HEK293 (cell line): ENCODE data around the gene NSUN3.

Experiments
- HOXA7 ChIP-seq: sonication (generic); formaldehyde crosslinking; IDR thresholded peaks from 2 replicates; pipeline ENCODE4 v1.8.1; 2022; ENCODE audit warnings: missing genetic modification reagents, borderline replicate concordance
- KLF9 ChIP-seq: fragments of 450-650 bp; formaldehyde crosslinking; IDR thresholded peaks from 2 replicates; pipeline ENCODE4 v1.5.1; 2016; ENCODE audit warnings: missing biosample characterization, missing genetic modification characterization, low read depth
- MYNN ChIP-seq: fragments of 450-650 bp; formaldehyde crosslinking; IDR thresholded peaks from 2 replicates; pipeline ENCODE4 v1.5.1; 2016; ENCODE audit warnings: missing biosample characterization, missing genetic modification characterization, borderline replicate concordance
- PBX3 ChIP-seq: sonication (generic); formaldehyde crosslinking; IDR thresholded peaks from 2 replicates; pipeline ENCODE4 v1.8.1; 2022; ENCODE audit warnings: mild to moderate bottlenecking, moderate library complexity, missing genetic modification reagents
- SCRT1 ChIP-seq: fragments of 450-650 bp; formaldehyde crosslinking; IDR thresholded peaks from 2 replicates; pipeline ENCODE4 v1.5.1; 2016; ENCODE audit warnings: missing biosample characterization, missing genetic modification characterization, borderline replicate concordance
- ZBTB48 ChIP-seq: fragments of 450-650 bp; formaldehyde crosslinking; IDR thresholded peaks from 2 replicates; pipeline ENCODE4 v1.5.1; 2016; ENCODE audit warnings: missing biosample characterization, missing genetic modification characterization
- ZNF10 ChIP-seq: fragments of 450-650 bp; formaldehyde crosslinking; IDR thresholded peaks from 2 replicates; pipeline ENCODE4 v1.5.1; 2017; ENCODE audit warnings: missing biosample characterization, missing genetic modification characterization
- ZNF214 ChIP-seq: fragments of 450-650 bp; formaldehyde crosslinking; IDR thresholded peaks from 2 replicates; pipeline ENCODE4 v1.5.1; 2017; ENCODE audit warnings: missing biosample characterization, mild to moderate bottlenecking, missing genetic modification characterization, borderline replicate concordance
- ZNF311 ChIP-seq: fragments of 450-650 bp; formaldehyde crosslinking; IDR thresholded peaks from 2 replicates; pipeline ENCODE4 v1.5.1; 2017; ENCODE audit warnings: missing biosample characterization, missing genetic modification characterization, borderline replicate concordance
- ZNF350 ChIP-seq: fragments of 450-650 bp; formaldehyde crosslinking; IDR thresholded peaks from 2 replicates; pipeline ENCODE4 v1.5.0; 2017; ENCODE audit warnings: missing biosample characterization, mild to moderate bottlenecking, missing genetic modification characterization
- ZNF37A ChIP-seq: fragments of 450-650 bp; IDR thresholded peaks from 2 replicates; pipeline ENCODE4 v1.5.1; 2018; ENCODE audit warnings: missing biosample characterization, missing genetic modification characterization
- ZNF398 ChIP-seq: fragments of 450-650 bp; formaldehyde crosslinking; IDR thresholded peaks from 2 replicates; pipeline ENCODE4 v1.5.1; 2017; ENCODE audit warnings: missing biosample characterization, missing genetic modification characterization
- ZNF416 ChIP-seq: fragments of 450-650 bp; formaldehyde crosslinking; IDR thresholded peaks from 2 replicates; pipeline ENCODE4 v1.5.1; 2016; ENCODE audit warnings: missing biosample characterization, missing genetic modification characterization
- ZNF514 ChIP-seq: fragments of 450-650 bp; formaldehyde crosslinking; IDR thresholded peaks from 2 replicates; pipeline ENCODE4 v1.5.1; 2016; ENCODE audit warnings: missing biosample characterization, missing genetic modification characterization
- ZNF518A ChIP-seq: fragments of 450-650 bp; formaldehyde crosslinking; conservative IDR thresholded peaks from 2 replicates; pipeline ENCODE4 v1.5.1; 2016; ENCODE audit warnings: low read depth, missing biosample characterization, missing genetic modification characterization
- ZNF629 ChIP-seq: fragments of 450-650 bp; formaldehyde crosslinking; IDR thresholded peaks from 2 replicates; pipeline ENCODE4 v1.5.1; 2017; ENCODE audit warnings: missing biosample characterization, missing genetic modification characterization
- ZNF830 ChIP-seq: fragments of 450-650 bp; IDR thresholded peaks from 2 replicates; pipeline ENCODE4 v1.5.0; 2018; ENCODE audit warnings: missing biosample characterization, missing genetic modification characterization, low read depth, mild to moderate bottlenecking, moderate library complexity
- ZSCAN4 ChIP-seq: fragments of 450-650 bp; formaldehyde crosslinking; IDR thresholded peaks from 2 replicates; pipeline ENCODE4 v1.5.1; 2017; ENCODE audit warnings: missing biosample characterization, missing genetic modification characterization
- TF ChIP-seq, protein P1 (sequence below): fragments of 450-650 bp; formaldehyde crosslinking; IDR thresholded peaks from 2 replicates; pipeline ENCODE4 v1.5.1; 2016; ENCODE audit warnings: missing biosample characterization, missing genetic modification characterization
- TF ChIP-seq, protein P2 (sequence below): fragments of 450-650 bp; formaldehyde crosslinking; IDR thresholded peaks from 2 replicates; pipeline ENCODE4 v1.5.1; 2017; ENCODE audit warnings: missing biosample characterization, mild to moderate bottlenecking, missing genetic modification characterization, moderate library complexity
- TF ChIP-seq, protein P3 (sequence below): fragments of 450-650 bp; formaldehyde crosslinking; IDR thresholded peaks from 2 replicates; pipeline ENCODE4 v1.5.1; 2016; ENCODE audit warnings: missing biosample characterization, missing genetic modification characterization
- TF ChIP-seq, protein P4 (sequence below): fragments of 450-650 bp; formaldehyde crosslinking; IDR thresholded peaks from 2 replicates; pipeline ENCODE4 v1.5.1; 2017; ENCODE audit warnings: missing biosample characterization, missing genetic modification characterization

Gene NSUN3

DNA sequence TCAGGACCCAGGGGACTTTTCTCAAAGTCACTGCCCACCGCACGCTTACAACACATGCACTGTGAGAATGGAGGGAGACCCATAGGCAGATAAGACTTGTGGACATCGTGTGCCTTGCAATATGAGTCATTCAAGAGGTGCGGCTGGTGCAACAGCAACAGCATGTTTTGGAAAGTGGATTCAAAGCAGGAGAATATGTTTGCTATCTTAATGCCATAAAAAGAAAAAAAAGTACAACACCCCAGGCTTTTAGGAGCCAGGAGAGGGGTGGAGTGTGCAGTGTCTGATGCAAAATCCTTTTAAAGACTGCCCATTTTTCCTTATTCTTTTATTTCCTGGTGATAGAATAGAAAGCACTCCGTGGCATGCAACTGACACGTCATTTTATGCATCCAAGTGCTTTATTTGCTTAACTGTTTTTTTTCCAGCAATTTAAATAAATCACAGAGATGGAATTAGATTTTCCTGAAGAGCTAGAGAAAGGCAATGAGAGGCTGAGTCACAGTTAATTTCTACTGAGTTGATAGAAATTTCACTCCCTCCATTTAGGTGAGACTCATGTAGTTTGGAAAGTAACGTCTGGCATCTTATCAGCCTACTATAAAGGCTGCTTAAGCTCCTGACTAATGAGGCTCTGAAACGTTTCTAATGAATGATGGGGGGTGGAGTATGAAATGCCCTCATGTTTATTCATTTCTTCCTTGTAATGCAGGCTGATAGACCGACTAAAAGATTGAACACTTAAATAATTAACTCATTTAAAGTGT lies 96.4 kb downstream of the NSUN3 start (continued):
- TF ChIP-seq, protein P1, sequence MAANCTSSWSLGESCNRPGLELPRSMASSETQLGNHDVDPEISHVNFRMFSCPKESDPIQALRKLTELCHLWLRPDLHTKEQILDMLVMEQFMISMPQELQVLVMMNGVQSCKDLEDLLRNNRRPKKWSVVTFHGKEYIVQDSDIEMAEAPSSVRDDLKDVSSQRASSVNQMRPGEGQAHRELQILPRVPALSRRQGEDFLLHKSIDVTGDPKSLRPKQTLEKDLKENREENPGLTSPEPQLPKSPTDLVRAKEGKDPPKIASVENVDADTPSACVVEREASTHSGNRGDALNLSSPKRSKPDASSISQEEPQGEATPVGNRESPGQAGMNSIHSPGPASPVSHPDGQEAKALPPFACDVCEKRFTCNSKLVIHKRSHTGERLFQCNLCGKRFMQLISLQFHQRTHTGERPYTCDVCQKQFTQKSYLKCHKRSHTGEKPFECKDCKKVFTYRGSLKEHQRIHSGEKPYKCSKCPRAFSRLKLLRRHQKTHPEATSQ: no peak
- TF ChIP-seq, protein P2, sequence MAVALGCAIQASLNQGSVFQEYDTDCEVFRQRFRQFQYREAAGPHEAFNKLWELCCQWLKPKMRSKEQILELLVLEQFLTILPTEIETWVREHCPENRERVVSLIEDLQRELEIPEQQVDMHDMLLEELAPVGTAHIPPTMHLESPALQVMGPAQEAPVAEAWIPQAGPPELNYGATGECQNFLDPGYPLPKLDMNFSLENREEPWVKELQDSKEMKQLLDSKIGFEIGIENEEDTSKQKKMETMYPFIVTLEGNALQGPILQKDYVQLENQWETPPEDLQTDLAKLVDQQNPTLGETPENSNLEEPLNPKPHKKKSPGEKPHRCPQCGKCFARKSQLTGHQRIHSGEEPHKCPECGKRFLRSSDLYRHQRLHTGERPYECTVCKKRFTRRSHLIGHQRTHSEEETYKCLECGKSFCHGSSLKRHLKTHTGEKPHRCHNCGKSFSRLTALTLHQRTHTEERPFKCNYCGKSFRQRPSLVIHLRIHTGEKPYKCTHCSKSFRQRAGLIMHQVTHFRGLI (tag by site-specific recombination): no peak
- TF ChIP-seq ZNF214 (tag by site-specific recombination) (no peak), ZNF629 (tag by site-specific recombination) (peak; percentile 78), ZNF350 (tag by site-specific recombination) (peak; percentile 95), ZNF518A (0 out of 2 replicates have a peak, but pooled peaks have one; percentile 23), ZBTB48 (tag by site-specific recombination) (no peak), ZNF830 (tag by site-specific recombination) (no peak), ZNF398 (tag by site-specific recombination) (no peak), ZNF10 (no peak), MYNN (tag by site-specific recombination) (no peak), ZNF514 (tag by site-specific recombination) (no peak), ZSCAN4 (tag by site-specific recombination) (no peak), KLF9 (tag by site-specific recombination) (no peak), ZNF37A (tag by site-specific recombination) (no peak), ZNF311 (tag by site-specific recombination) (no peak), ZNF416 (tag by site-specific recombination) (no peak), PBX3 (no peak), HOXA7 (CRISPR knock-in tag) (no peak), SCRT1 (tag by site-specific recombination) (0 out of 2 replicates have a peak, but pooled peaks have one; percentile 42)
- TF ChIP-seq, protein P3, sequence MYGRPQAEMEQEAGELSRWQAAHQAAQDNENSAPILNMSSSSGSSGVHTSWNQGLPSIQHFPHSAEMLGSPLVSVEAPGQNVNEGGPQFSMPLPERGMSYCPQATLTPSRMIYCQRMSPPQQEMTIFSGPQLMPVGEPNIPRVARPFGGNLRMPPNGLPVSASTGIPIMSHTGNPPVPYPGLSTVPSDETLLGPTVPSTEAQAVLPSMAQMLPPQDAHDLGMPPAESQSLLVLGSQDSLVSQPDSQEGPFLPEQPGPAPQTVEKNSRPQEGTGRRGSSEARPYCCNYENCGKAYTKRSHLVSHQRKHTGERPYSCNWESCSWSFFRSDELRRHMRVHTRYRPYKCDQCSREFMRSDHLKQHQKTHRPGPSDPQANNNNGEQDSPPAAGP (tag by site-specific recombination): no peak
- TF ChIP-seq, protein P4, sequence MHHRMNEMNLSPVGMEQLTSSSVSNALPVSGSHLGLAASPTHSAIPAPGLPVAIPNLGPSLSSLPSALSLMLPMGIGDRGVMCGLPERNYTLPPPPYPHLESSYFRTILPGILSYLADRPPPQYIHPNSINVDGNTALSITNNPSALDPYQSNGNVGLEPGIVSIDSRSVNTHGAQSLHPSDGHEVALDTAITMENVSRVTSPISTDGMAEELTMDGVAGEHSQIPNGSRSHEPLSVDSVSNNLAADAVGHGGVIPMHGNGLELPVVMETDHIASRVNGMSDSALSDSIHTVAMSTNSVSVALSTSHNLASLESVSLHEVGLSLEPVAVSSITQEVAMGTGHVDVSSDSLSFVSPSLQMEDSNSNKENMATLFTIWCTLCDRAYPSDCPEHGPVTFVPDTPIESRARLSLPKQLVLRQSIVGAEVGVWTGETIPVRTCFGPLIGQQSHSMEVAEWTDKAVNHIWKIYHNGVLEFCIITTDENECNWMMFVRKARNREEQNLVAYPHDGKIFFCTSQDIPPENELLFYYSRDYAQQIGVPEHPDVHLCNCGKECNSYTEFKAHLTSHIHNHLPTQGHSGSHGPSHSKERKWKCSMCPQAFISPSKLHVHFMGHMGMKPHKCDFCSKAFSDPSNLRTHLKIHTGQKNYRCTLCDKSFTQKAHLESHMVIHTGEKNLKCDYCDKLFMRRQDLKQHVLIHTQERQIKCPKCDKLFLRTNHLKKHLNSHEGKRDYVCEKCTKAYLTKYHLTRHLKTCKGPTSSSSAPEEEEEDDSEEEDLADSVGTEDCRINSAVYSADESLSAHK (tag by site-specific recombination): peak; percentile 32; the same call in 1 of the 2 replicates
